ENCODE data around the gene PRKAR2B. TPM values are rescaled to one million over a fixed set of nuclear protein-coding genes. Genes with fewer than 3 reads are reported as not detected.

PRKAR2B gene
- total and polyA plus RNA-seq, 4 donors: 0.88 to 41.8 (median 1.6) TPM

- TF ChIP-seq RXRA (IDR thresholded peaks at IDR 0.05) (no peak), NR2F2 (IDR thresholded peaks at IDR 0.05) (no peak), ATF3 (IDR thresholded peaks at IDR 0.05) (no peak), YY1 (IDR thresholded peaks at IDR 0.05) (no peak), HNF4A (conservative IDR thresholded peaks at IDR 0.05) (no peak), GABPA (IDR thresholded peaks at IDR 0.05 in 1 of 2, conservative IDR thresholded peaks at IDR 0.05 in 1 of 2) (no peak), TAF1 (conservative IDR thresholded peaks at IDR 0.05) (no peak), MAX (IDR thresholded peaks at IDR 0.05) (no peak), ZBTB33 (IDR thresholded peaks at IDR 0.05) (no peak), SP1 (IDR thresholded peaks at IDR 0.05) (no peak)
- WGBS: 94% methylated on average over 2 of the region's 2 CpGs
- DNase-seq (ENCODE audit: low spot score): no peak
- no peak overlapping the region for H3K9ac ChIP-seq (ENCODE audit: low read depth in 1 of 2, low read length in 2 of 2)
- H3K4me1 ChIP-seq (ENCODE audit: control insufficient read depth in 4 of 4, insufficient read depth in 4 of 4, low read length in 3 of 4): no peaks in the 10 kb centered on the region
- H3K27ac ChIP-seq (ENCODE audit: low read depth in 1 of 2, low read length in 2 of 2): no peak overlapping the region
- H3K36me3 ChIP-seq (ENCODE audit: control insufficient read depth in 4 of 4, insufficient read depth in 3 of 4, low read depth in 1 of 4, low read length in 3 of 4): no peaks in the 10 kb centered on the region
- no peaks in the 10 kb centered on the region for H3K27me3 ChIP-seq (ENCODE audit: control insufficient read depth in 4 of 4, insufficient read depth in 4 of 4, low read length in 3 of 4)
- no peak overlapping the region for H3K4me3 ChIP-seq (ENCODE audit: low read depth in 1 of 3, low read length in 3 of 3)
- no peaks in the 10 kb centered on the region for H3K9me3 ChIP-seq (ENCODE audit: control insufficient read depth in 4 of 4, low read length in 3 of 4)
These were observed 83.7 kb downstream of the PRKAR2B start for GRCh38 chr7:107128217-107128616.

GRCh38 chr7:107128748-107129147 lies 84.2 kb downstream of the PRKAR2B start:
- H3K4me1 ChIP-seq (ENCODE audit: control insufficient read depth in 4 of 4, insufficient read depth in 4 of 4, low read length in 3 of 4): no peaks in the 10 kb centered on the region
- no peaks in the 10 kb centered on the region for H3K27me3 ChIP-seq (ENCODE audit: control insufficient read depth in 4 of 4, insufficient read depth in 4 of 4, low read length in 3 of 4)
- H3K4me3 ChIP-seq (ENCODE audit: low read depth in 1 of 3, low read length in 3 of 3): no peak overlapping the region
- no peak for DNase-seq (ENCODE audit: low spot score)
- H3K9me3 ChIP-seq (ENCODE audit: control insufficient read depth in 4 of 4, low read length in 3 of 4): no peaks in the 10 kb centered on the region
- no peak for TF ChIP-seq RAD21 (IDR thresholded peaks at IDR 0.05)
- no peak for TF ChIP-seq ATF3 (IDR thresholded peaks at IDR 0.05)
- no peak for TF ChIP-seq HNF4A (conservative IDR thresholded peaks at IDR 0.05)
- no peak for TF ChIP-seq JUND (IDR thresholded peaks at IDR 0.05)
- TF ChIP-seq TAF1 (conservative IDR thresholded peaks at IDR 0.05): no peak
- TF ChIP-seq FOXA2 (IDR thresholded peaks at IDR 0.05): no peak
- no peak for TF ChIP-seq NR2F2 (IDR thresholded peaks at IDR 0.05)
- TF ChIP-seq EGR1 (IDR thresholded peaks at IDR 0.05; ENCODE audit: low read depth in 2 of 2): no peak
- TF ChIP-seq, protein P1, sequence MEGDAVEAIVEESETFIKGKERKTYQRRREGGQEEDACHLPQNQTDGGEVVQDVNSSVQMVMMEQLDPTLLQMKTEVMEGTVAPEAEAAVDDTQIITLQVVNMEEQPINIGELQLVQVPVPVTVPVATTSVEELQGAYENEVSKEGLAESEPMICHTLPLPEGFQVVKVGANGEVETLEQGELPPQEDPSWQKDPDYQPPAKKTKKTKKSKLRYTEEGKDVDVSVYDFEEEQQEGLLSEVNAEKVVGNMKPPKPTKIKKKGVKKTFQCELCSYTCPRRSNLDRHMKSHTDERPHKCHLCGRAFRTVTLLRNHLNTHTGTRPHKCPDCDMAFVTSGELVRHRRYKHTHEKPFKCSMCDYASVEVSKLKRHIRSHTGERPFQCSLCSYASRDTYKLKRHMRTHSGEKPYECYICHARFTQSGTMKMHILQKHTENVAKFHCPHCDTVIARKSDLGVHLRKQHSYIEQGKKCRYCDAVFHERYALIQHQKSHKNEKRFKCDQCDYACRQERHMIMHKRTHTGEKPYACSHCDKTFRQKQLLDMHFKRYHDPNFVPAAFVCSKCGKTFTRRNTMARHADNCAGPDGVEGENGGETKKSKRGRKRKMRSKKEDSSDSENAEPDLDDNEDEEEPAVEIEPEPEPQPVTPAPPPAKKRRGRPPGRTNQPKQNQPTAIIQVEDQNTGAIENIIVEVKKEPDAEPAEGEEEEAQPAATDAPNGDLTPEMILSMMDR (IDR thresholded peaks at IDR 0.05; ENCODE audit: low read depth, low read length, missing input control): no peak
- no peak for TF ChIP-seq MAX (IDR thresholded peaks at IDR 0.05)
- TF ChIP-seq RXRA (IDR thresholded peaks at IDR 0.05): no peak
- TF ChIP-seq HNF4G (IDR thresholded peaks at IDR 0.05): no peak
- no peak for TF ChIP-seq REST (IDR thresholded peaks at IDR 0.05)
- TF ChIP-seq YY1 (IDR thresholded peaks at IDR 0.05): no peak
- TF ChIP-seq ZBTB33 (IDR thresholded peaks at IDR 0.05): no peak
- TF ChIP-seq GABPA (IDR thresholded peaks at IDR 0.05 in 1 of 2, conservative IDR thresholded peaks at IDR 0.05 in 1 of 2): no peak
- TF ChIP-seq SP1 (IDR thresholded peaks at IDR 0.05): no peak
- no peak for TF ChIP-seq FOXA1 (IDR thresholded peaks at IDR 0.05)
- 91% methylated on average over 3 of the region's 3 CpGs for WGBS
- H3K36me3 ChIP-seq (ENCODE audit: control insufficient read depth in 4 of 4, insufficient read depth in 3 of 4, low read depth in 1 of 4, low read length in 3 of 4): no peaks in the 10 kb centered on the region
- H3K27ac ChIP-seq (ENCODE audit: low read depth in 1 of 2, low read length in 2 of 2): no peak overlapping the region
- no peak overlapping the region for H3K9ac ChIP-seq (ENCODE audit: low read depth in 1 of 2, low read length in 2 of 2)
